Lower lobe of right lung (tissue), 2 donors: ENCODE results near the gene RIPOR3. TPM values are rescaled to one million over a fixed set of nuclear protein-coding genes. Genes with fewer than 3 reads are reported as not detected.

Experiments used
- ATAC-seq, 2 donors: fragments of 200-7000 bp; cut with Tn5 transposase; one replicate each; pipeline ENCODE4 v1.9.1; 2020 to 2022; ENCODE audit warnings: mild to moderate bottlenecking in 2 of 2, moderate library complexity in 2 of 2
- DNase-seq: peaks from one replicate; pipeline ENCODE4 v3.0.0-alpha.2; 2020
- H3K27ac ChIP-seq: fragments of 200-600 bp; one replicate; pipeline ENCODE4 v1.8.0; 2022
- H3K27me3 ChIP-seq: fragments of 200-600 bp; one replicate; pipeline ENCODE4 v1.8.0; 2022; ENCODE audit warnings: low read depth
- H3K36me3 ChIP-seq: fragments of 200-600 bp; one replicate; pipeline ENCODE4 v1.8.0; 2022; ENCODE audit warnings: mild to moderate bottlenecking
- H3K4me1 ChIP-seq: fragments of 200-600 bp; one replicate; pipeline ENCODE4 v1.8.0; 2022
- H3K4me3 ChIP-seq: fragments of 200-600 bp; one replicate; pipeline ENCODE4 v1.8.0; 2022; ENCODE audit warnings: mild to moderate bottlenecking
- H3K9me3 ChIP-seq: fragments of 200-600 bp; one replicate; pipeline ENCODE4 v1.8.0; 2022
- intact Hi-C: fragments of 100-400 bp; cut with DNase I; formaldehyde crosslinking; loops from one replicate; pipeline ENCODE4 v1.11.0; 2022
- total RNA-seq: library from RNA; stranded (reverse); fragmentation: NEBNext Ultra II Directional; extraction: Animal tissue kit (Norgen Biotek cat#: 25700); gene quantifications from one replicate; pipeline ENCODE4 v1.2.1, GENCODE V29; 2021
- TF ChIP-seq, protein P1 (sequence below): fragments of 200-600 bp; IDR thresholded peaks from one replicate; pipeline ENCODE4 v1.8.0; 2022; ENCODE audit warnings: antibody characterized with exemption, mild to moderate bottlenecking
- donor health status: DM: no; HTN: yes; CAD: no; lungs with severe emphysema.

The RIPOR3 gene
- total RNA-seq, 1 donor from 2014 or later, result 11.0 TPM

DNA sequence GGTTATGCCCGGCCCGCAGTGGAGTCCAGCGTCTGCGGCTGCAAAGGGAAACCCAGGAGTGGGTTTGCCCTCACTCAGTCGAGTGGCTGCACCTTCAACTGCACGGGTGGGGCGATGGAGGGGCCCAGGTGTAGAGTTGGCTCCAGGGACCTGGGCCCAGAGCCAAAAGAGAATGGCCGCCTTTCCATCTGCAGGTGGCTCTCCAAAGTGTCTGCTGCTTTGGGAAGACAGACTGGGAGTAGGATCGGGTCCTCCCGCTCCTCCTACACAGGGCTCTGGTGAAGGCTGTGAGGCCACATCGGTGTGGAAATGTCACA is 101.0 kb downstream of the RIPOR3 start:
- peaks cover 20% of the 10 kb centered on the region for H3K4me1 ChIP-seq
- ATAC-seq, result no peak

DNA sequence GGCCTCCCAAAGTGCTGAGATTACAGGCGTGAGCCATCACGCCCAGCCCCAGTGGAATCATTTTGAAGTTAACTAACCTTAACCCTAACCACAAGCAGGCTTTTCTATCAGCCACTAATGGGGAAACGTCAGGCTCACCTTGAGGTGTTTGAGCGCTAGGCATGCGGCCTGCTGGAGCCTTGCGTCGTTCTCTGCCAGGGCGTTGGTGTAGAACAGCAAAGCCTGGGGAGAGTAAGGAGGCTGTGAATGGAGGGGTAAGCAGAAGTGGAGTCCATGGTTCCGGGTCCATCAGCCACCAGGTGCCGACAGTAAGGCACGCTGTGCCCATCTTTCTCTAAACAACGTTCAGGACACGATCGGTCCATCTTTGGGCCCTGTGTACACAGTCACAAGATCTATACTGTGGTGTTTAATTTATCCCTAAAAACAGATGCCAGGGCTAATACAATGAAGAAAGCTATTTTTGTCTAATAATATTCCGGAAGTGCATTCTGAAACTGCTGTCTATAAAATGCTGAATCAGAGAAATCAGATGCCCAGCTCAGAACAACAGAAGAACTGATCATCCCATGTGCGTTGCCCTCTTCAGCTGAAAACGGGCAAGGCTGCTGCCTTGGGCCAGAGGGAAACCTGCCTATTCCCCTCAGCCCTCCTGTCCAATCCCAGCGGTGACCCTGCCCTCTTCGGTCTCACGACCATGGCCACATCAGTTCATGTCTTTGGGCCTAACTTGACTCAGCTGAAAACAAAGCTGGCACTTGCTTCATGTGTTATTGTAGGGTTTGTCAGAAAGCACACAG is 101.6 kb downstream of the RIPOR3 start:
- no peaks in the 10 kb centered on the region for H3K27me3 ChIP-seq
- ATAC-seq, result no peak
- peaks cover 47% of the 10 kb centered on the region for H3K36me3 ChIP-seq
- no peaks in the 10 kb centered on the region for H3K9me3 ChIP-seq
- intact Hi-C loops, result no loop called here
- H3K4me1 ChIP-seq, result peaks cover 20% of the 10 kb centered on the region
- DNase-seq, result peak; percentile 30
- TF ChIP-seq, protein P1, sequence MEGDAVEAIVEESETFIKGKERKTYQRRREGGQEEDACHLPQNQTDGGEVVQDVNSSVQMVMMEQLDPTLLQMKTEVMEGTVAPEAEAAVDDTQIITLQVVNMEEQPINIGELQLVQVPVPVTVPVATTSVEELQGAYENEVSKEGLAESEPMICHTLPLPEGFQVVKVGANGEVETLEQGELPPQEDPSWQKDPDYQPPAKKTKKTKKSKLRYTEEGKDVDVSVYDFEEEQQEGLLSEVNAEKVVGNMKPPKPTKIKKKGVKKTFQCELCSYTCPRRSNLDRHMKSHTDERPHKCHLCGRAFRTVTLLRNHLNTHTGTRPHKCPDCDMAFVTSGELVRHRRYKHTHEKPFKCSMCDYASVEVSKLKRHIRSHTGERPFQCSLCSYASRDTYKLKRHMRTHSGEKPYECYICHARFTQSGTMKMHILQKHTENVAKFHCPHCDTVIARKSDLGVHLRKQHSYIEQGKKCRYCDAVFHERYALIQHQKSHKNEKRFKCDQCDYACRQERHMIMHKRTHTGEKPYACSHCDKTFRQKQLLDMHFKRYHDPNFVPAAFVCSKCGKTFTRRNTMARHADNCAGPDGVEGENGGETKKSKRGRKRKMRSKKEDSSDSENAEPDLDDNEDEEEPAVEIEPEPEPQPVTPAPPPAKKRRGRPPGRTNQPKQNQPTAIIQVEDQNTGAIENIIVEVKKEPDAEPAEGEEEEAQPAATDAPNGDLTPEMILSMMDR, result no peak
- no peak overlapping the region for H3K27ac ChIP-seq
- no peak overlapping the region for H3K4me3 ChIP-seq

More for the DNA sequence above, 101.0 kb downstream of the RIPOR3 start:
- Histone ChIP-seq H3K36me3 (peaks cover 41% of the 10 kb centered on the region), H3K27me3 (no peaks in the 10 kb centered on the region), H3K4me3 (no peak overlapping the region), H3K9me3 (no peaks in the 10 kb centered on the region), H3K27ac (no peak overlapping the region)
- intact Hi-C loops, result no loop called here
- TF ChIP-seq, protein P1, result no peak
- peak; percentile 34 for DNase-seq

DNA sequence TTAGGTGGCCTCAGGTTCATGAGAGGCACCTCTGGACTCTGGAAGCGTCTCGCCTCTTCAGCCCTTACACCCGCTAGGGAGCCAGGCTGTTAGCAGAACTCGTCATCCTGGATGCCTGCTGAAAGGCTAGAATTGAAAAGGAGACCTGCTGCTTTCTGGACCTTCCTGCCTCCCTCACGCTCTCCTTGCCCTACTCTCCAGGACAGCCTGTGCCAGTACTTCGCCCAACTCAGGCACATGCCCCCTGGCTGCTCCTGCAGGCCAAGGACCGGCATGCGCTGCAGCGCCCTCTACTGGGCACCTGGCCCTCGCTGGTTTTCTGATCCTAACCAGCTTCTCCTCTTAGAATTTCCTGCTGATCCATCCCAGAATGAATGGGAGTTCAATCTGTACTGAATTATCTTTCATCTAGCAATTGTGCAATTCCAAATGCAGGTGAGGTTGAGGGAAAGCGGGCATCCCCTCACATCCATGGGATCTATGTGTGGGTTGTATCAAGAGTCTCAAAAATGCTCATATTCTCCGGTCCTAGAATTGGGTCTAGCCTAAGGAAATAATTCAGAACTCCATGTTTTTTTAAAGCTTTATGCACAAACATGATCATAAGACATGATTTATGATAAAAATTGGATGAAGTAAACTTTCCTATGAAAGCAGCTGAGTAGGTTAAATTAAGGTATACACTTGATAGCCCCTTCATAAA is 103.2 kb downstream of the RIPOR3 start:
- peaks cover 19% of the 10 kb centered on the region for H3K4me1 ChIP-seq
- DNase-seq (peak; percentile 84), ATAC-seq (peak; percentile 57 to 84)
- intact Hi-C loops, result no loop called here
- H3K4me3 ChIP-seq, result no peak overlapping the region
- no peak overlapping the region for H3K27ac ChIP-seq
- H3K36me3 ChIP-seq, result peaks cover 62% of the 10 kb centered on the region
- TF ChIP-seq, protein P1, result peak; percentile 93
- no peaks in the 10 kb centered on the region for H3K9me3 ChIP-seq
- H3K27me3 ChIP-seq, result no peaks in the 10 kb centered on the region

DNA sequence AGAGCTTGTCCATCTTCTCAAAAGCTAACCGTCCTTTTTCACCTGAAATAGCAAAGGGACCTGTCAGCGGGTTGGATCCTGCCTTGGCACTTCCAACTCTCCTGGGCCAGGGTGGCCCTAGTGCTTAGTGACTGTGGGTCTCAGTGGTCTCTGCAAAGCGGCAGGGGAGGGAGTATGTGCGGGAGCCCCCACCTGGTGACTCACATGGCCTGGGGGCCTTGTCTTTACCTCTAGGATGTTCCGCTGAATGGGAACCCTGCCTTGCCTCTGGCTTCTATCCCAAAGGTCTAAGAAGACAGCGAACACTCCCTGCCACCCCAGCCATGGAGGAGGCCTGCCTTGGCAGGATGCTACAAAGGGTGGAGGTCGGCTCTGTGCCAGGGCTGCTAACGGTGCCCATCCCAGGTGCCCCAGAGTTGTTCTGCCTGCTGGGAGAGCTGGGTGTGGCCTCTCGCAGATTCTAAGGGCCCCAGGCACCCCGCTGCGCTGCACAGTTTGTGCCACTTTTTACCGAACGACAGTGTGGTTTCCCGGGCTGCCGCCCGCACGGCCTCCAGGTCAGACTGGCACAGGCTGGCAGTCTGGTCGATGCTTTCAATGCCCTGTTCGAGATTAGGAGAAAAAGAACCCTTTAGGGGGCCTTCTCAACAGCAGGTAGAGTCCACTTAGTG is 103.9 kb downstream of the RIPOR3 start:
- no peak overlapping the region for H3K4me3 ChIP-seq
- H3K36me3 ChIP-seq, result peaks cover 70% of the 10 kb centered on the region
- H3K4me1 ChIP-seq, result peaks cover 11% of the 10 kb centered on the region
- H3K9me3 ChIP-seq, result no peaks in the 10 kb centered on the region
- TF ChIP-seq, protein P1, result no peak
- peak; percentile 49 for DNase-seq
- no peak overlapping the region for H3K27ac ChIP-seq
- H3K27me3 ChIP-seq, result no peaks in the 10 kb centered on the region
- peak; percentile 2 to 6 for ATAC-seq
- intact Hi-C loops, result no loop called here

DNA sequence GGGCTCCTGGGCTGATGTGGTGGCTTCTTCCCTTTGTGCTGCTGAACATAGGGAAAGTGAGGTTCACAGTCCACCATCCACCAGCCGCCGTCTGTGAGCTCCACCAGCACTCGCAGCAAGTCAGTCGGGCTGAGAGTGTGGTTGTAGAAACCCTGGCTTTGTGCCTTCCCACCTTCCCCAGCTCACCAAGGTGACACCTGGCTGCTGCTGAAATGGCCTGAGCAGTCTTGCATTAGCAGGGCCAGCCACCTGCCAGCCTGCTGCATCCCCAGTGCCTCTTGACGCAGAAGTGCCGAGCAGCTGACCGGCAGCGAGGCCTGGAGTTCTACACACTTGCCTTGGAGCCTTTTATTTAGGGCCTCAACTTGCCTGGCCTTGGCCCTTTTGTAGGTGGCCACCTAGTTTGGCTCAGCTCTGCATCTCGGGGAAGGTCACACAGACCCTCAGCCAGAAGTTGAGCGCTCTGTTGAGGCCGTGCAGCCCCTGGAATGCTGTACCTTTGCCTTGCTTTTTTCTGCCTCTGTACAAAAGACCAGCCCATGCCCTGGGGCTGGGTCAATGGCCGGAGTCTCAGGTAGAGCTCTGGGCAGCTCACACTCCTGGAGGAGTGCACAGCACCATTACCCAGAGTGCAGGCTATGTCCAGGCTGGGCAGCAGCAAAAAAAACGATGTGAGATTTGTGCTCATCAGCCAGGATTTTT is 104.7 kb downstream of the RIPOR3 start:
- ATAC-seq (no peak), DNase-seq (peak; percentile 30)
- TF ChIP-seq, protein P1, result no peak
- intact Hi-C loops, result no loop called here
- Histone ChIP-seq H3K27ac (no peak overlapping the region), H3K4me1 (peaks cover 4% of the 10 kb centered on the region), H3K9me3 (no peaks in the 10 kb centered on the region), H3K36me3 (peaks cover 77% of the 10 kb centered on the region), H3K27me3 (no peaks in the 10 kb centered on the region), H3K4me3 (no peak overlapping the region)
